ENCODE data around the gene GOSR2.

GRCh38 chr17:46984892-46985291 is 61.9 kb downstream of the GOSR2 start:
- TF ChIP-seq CTCF (IDR thresholded peaks at IDR 0.05; ENCODE audit: poor library complexity) = no peak
- TF ChIP-seq EZH2phosphoT487 (IDR thresholded peaks at IDR 0.05; ENCODE audit: low read depth, severe bottlenecking, unreplicated experiment) = no peak

All from hepatocyte (in vitro differentiated cells).